ENCODE results near the gene PAQR8. TPM values are rescaled to one million over a fixed set of nuclear protein-coding genes. Genes with fewer than 3 reads are reported as not detected.

Gene PAQR8
- total RNA-seq, 1 donor from 2014 or later: 6.8 TPM

GRCh38 chr6:52368002-52368401 is 6.1 kb downstream of the PAQR8 start:
- Mint-ChIP-seq H3K27me3 (no peaks in the 10 kb centered on the region), H3K4me3 (no peak overlapping the region), H3K27ac (no peak overlapping the region), H3K9me3 (no peaks in the 10 kb centered on the region), H3K36me3 (ENCODE audit: low read depth) (peaks cover 20% of the 10 kb centered on the region), H3K4me1 (peaks cover 8% of the 10 kb centered on the region)
- CTCF ChIA-PET: interaction anchor here (0.8 kb wide), 1 partner anchor 82 kb away, joined by 3 read pairs; no protein-coding TSS in a partner anchor
- ATAC-seq (ENCODE audit: low read depth) (no peak), DNase-seq (no peak)
- no peak for TF ChIP-seq CTCF (IDR thresholded peaks at IDR 0.05)
- POLR2A ChIA-PET: no interaction called here
- intact Hi-C loops (cut with micrococcal nuclease): no loop called here

DNA sequence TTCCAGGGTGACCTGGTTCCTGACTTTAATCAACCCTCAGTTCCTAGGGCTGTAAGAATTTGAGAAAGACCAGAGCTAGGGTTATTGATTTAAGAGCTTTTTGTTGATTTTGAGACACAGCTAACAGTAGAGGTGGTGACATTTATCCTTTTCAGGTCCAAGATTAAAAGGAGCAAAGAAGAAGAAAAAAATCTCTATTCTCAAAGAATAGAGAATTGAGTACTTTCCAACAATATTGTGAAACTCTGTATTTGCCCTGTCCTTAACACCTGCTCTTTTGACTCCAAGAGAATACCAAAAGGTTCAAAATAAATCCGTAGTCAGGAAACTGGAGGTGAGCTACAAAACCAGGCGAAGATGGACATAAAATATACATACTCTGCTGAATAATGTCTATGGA is 7.3 kb downstream of the PAQR8 start:
- H3K4me1 Mint-ChIP-seq: no peaks in the 10 kb centered on the region
- H3K27me3 Mint-ChIP-seq: no peaks in the 10 kb centered on the region
- no peak overlapping the region for H3K4me3 Mint-ChIP-seq
- DNase-seq (no peak), ATAC-seq (ENCODE audit: low read depth) (no peak)
- ChIA-PET POLR2A (no interaction called here), CTCF (no interaction called here)
- peaks cover 24% of the 10 kb centered on the region for H3K36me3 Mint-ChIP-seq (ENCODE audit: low read depth)
- H3K27ac Mint-ChIP-seq: no peak overlapping the region
- H3K9me3 Mint-ChIP-seq: peaks cover 4% of the 10 kb centered on the region
- intact Hi-C loops (cut with micrococcal nuclease): no loop called here
- TF ChIP-seq CTCF (IDR thresholded peaks at IDR 0.05): no peak

- peaks cover 15% of the 10 kb centered on the region for H3K4me1 Mint-ChIP-seq
- CTCF ChIA-PET: no interaction called here
- ATAC-seq (ENCODE audit: low read depth): no peak
- peaks cover 25% of the 10 kb centered on the region for H3K36me3 Mint-ChIP-seq (ENCODE audit: low read depth)
- intact Hi-C loops (cut with micrococcal nuclease): no loop called here
- no peak overlapping the region for H3K27ac Mint-ChIP-seq
- H3K9me3 Mint-ChIP-seq: peaks cover 5% of the 10 kb centered on the region
- TF ChIP-seq CTCF (IDR thresholded peaks at IDR 0.05): no peak
- DNase-seq: no peak
- no peak overlapping the region for H3K4me3 Mint-ChIP-seq
- H3K27me3 Mint-ChIP-seq: no peaks in the 10 kb centered on the region
- POLR2A ChIA-PET: interaction anchor here (0.7 kb wide), 1 partner anchor 18 kb away, joined by 3 read pairs; no protein-coding TSS in a partner anchor
Observed at GRCh38 chr6:52371656-52372191, 9.8 kb downstream of the PAQR8 start.

DNA sequence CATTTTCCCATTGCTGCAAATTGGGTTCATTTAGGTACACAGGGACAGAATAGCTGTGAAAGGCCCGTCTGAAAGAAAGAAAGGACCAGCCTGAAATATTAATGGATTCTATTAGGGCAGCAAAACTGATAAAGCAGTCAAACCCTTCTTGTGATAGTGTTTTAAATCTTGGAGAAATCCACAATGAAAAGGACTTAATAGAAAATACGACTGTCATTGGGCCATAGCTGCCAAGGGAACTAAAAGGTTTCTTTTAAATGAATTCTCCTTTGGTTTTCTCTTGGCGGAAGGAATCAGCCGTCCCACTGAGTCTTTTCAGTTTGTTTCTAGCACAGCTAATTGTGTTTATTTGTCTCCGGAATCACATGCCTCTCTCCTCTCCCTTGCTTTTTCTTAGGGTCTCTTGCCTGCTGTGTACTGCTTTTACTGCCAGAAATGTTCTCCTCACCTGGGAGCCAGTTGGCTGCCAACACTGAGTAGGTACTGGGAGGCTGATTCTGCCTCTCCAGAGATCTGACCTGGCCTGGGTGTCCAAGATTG is 11.3 kb downstream of the PAQR8 start:
- Mint-ChIP-seq H3K9me3 (peaks cover 5% of the 10 kb centered on the region), H3K36me3 (ENCODE audit: low read depth) (peaks cover 11% of the 10 kb centered on the region), H3K27me3 (no peaks in the 10 kb centered on the region), H3K4me3 (no peak overlapping the region), H3K27ac (no peak overlapping the region), H3K4me1 (peaks cover 30% of the 10 kb centered on the region)
- TF ChIP-seq CTCF (IDR thresholded peaks at IDR 0.05): no peak
- intact Hi-C loops (cut with micrococcal nuclease): no loop called here
- POLR2A ChIA-PET: interaction anchor here (1.2 kb wide), 1 partner anchor 11 kb away, joined by 4 read pairs; the partner anchor contains the start of gene PAQR8
- DNase-seq: no peak
- no peak for ATAC-seq (ENCODE audit: low read depth)
- CTCF ChIA-PET: no interaction called here

- Mint-ChIP-seq H3K9me3 (peaks cover 5% of the 10 kb centered on the region), H3K4me3 (no peak overlapping the region), H3K4me1 (peaks cover 30% of the 10 kb centered on the region), H3K27ac (no peak overlapping the region), H3K27me3 (no peaks in the 10 kb centered on the region), H3K36me3 (ENCODE audit: low read depth) (peaks cover 8% of the 10 kb centered on the region)
- ChIA-PET CTCF (interaction anchor here (1.2 kb wide), 1 partner anchor 87 kb away, joined by 3 read pairs; no protein-coding TSS in a partner anchor), POLR2A (no interaction called here)
- TF ChIP-seq CTCF (IDR thresholded peaks at IDR 0.05): no peak
- ATAC-seq (ENCODE audit: low read depth) (no peak), DNase-seq (no peak)
- intact Hi-C loops (cut with micrococcal nuclease): no loop called here
Observed at GRCh38 chr6:52374247-52374646, 12.3 kb downstream of the PAQR8 start.

Measured in activated B cell treated with CpG ODN at 0.5 μM for 24 hours (primary cell).